ENCODE data around the gene NPAS3.

The NPAS3 gene

GRCh38 chr14:33126433-33126832 lies 187.8 kb downstream of the NPAS3 start:
- TF ChIP-seq, protein P1, sequence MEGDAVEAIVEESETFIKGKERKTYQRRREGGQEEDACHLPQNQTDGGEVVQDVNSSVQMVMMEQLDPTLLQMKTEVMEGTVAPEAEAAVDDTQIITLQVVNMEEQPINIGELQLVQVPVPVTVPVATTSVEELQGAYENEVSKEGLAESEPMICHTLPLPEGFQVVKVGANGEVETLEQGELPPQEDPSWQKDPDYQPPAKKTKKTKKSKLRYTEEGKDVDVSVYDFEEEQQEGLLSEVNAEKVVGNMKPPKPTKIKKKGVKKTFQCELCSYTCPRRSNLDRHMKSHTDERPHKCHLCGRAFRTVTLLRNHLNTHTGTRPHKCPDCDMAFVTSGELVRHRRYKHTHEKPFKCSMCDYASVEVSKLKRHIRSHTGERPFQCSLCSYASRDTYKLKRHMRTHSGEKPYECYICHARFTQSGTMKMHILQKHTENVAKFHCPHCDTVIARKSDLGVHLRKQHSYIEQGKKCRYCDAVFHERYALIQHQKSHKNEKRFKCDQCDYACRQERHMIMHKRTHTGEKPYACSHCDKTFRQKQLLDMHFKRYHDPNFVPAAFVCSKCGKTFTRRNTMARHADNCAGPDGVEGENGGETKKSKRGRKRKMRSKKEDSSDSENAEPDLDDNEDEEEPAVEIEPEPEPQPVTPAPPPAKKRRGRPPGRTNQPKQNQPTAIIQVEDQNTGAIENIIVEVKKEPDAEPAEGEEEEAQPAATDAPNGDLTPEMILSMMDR (conservative IDR thresholded peaks at IDR 0.05; ENCODE audit: low read length): no peak
- no peak for DNase-seq (ENCODE audit: low read depth)
- H3K4me3 ChIP-seq (ENCODE audit: low read length): no peak overlapping the region

GRCh38 chr14:33127531-33127930 lies 188.9 kb downstream of the NPAS3 start:
- TF ChIP-seq, protein P1 (conservative IDR thresholded peaks at IDR 0.05; ENCODE audit: low read length): no peak
- DNase-seq (ENCODE audit: low read depth): no peak
- H3K4me3 ChIP-seq (ENCODE audit: low read length): no peak overlapping the region

DNA sequence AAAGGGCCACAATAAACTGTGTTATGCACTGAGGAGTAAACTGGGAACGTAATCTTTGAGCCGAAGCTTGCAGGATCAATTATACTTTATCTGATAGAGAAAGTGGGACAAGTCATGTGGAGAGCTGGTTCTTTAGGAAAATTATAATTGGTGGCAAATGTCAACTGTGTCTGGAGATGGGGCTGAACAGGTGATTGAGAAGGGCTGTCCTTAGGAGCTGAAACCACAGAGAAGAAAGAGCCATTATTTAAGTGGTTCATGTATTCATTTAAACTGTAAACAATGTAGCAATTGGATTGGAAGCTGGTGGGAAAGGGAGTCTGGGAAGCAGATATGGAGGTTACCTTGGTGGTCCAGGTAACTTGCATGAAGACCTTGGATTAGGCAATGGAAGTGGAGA lies 193.1 kb downstream of the NPAS3 start:
- TF ChIP-seq, protein P1 (conservative IDR thresholded peaks at IDR 0.05; ENCODE audit: low read length): no peak
- no peak overlapping the region for H3K4me3 ChIP-seq (ENCODE audit: low read length)
- no peak for DNase-seq (ENCODE audit: low read depth)

- no peak for DNase-seq (ENCODE audit: low read depth)
- TF ChIP-seq, protein P1 (conservative IDR thresholded peaks at IDR 0.05; ENCODE audit: low read length): no peak
- H3K4me3 ChIP-seq (ENCODE audit: low read length): no peak overlapping the region
These were observed 195.5 kb downstream of the NPAS3 start for GRCh38 chr14:33134162-33134561.

DNA sequence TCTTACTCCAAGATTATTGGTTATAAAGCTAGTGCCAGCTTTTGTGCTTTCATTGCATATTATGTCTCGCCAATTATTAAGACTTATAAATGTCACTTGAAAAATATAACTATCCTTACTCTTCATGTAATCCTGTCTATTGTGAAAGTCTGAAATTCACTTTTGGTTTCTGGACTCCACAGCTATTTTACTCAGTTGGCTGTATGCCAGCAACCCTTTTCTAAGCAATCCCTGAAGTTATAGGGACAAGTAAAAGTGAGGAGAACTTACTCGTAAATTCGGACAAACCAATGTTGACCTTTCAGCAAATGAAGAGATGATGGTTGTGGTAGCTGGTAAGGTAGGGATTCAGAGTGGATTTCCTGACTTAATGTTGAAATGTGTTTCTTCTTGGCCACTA lies 196.3 kb downstream of the NPAS3 start:
- DNase-seq (ENCODE audit: low read depth): no peak
- H3K4me3 ChIP-seq (ENCODE audit: low read length): no peak overlapping the region
- TF ChIP-seq, protein P1 (conservative IDR thresholded peaks at IDR 0.05; ENCODE audit: low read length): no peak

DNA sequence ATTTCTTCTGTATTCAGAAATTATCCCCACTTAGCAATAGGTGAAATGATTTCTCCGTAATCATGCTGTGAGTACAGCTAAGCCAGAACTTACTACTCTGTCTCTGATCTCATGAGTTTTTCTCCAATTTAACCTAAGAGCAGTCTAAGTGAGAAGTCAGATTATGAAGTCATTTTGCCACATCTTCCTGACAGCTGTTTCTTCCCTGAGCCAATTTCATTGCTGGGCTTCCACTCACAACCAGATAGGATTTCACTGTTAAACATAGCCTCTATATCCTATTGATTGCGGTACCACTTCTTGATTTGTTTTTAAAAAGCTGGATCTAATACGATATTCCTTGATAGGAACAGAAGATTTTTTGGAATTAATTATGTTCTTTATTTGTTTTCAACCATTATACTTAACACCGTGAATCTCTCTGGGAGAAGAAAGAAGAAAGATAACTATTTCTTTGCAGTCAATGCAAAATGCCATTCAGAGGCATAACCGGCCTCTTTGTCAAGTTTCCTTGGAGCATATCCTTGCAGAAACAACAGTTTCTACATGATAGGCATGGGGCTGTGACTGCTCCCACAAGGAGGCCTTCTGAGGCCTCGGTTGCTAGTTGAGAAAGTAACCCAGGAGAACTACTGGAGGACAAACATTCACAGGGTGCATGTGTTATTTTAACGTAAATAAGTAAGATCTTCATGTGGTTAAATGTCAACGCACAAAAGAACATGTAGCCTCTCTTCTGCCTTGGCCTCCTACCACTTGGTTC lies 212.2 kb downstream of the NPAS3 start:
- no peak for DNase-seq (ENCODE audit: low read depth)
- TF ChIP-seq, protein P1 (conservative IDR thresholded peaks at IDR 0.05; ENCODE audit: low read length): no peak

DNA sequence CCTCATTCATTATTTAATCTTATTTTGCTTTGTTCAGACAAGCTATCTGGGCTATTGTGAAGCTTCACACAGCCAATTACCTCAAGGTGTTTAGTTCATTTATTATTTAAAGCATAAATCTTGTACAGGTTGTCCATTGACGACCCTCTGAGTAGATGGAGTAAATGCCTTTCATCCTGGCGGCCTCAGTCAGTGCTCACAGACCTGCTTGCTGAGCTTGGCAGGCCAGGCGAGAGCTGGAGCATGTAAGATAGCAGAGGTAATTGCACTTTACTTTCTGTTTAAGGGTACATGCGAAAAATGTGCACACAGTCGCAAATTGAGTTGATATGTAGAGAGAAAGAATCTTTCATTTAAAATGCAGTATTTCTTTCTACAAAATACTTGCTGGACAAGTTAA lies 224.4 kb downstream of the NPAS3 start:
- DNase-seq (ENCODE audit: low read depth): no peak
- TF ChIP-seq, protein P1 (conservative IDR thresholded peaks at IDR 0.05; ENCODE audit: low read length): no peak

More for the DNA sequence above, 212.2 kb downstream of the NPAS3 start:
- no peak overlapping the region for H3K4me3 ChIP-seq (ENCODE audit: low read length)

More for the DNA sequence above, 224.4 kb downstream of the NPAS3 start:
- no peak overlapping the region for H3K4me3 ChIP-seq (ENCODE audit: low read length)
